Stimulated activated CD4-positive, alpha-beta T cell treated with anti-CD3 and anti-CD28 coated beads, TNF-alpha, amount 100 ng/mL, for 1 hour (primary cell): ENCODE data around the gene KRTAP10-1.
"Not testable (repeated sequence)": the region's sequence is repeated elsewhere in the genome, so short reads cannot be mapped to it uniquely, and the experiment has no call there.

Experiments
- DNase-seq, 3 donors: peaks; one replicate each; pipeline ENCODE4 v3.0.0-alpha.2; 2020; ENCODE audit warnings: low read depth in 3 of 3, low spot score in 1 of 3

Gene KRTAP10-1

DNA sequence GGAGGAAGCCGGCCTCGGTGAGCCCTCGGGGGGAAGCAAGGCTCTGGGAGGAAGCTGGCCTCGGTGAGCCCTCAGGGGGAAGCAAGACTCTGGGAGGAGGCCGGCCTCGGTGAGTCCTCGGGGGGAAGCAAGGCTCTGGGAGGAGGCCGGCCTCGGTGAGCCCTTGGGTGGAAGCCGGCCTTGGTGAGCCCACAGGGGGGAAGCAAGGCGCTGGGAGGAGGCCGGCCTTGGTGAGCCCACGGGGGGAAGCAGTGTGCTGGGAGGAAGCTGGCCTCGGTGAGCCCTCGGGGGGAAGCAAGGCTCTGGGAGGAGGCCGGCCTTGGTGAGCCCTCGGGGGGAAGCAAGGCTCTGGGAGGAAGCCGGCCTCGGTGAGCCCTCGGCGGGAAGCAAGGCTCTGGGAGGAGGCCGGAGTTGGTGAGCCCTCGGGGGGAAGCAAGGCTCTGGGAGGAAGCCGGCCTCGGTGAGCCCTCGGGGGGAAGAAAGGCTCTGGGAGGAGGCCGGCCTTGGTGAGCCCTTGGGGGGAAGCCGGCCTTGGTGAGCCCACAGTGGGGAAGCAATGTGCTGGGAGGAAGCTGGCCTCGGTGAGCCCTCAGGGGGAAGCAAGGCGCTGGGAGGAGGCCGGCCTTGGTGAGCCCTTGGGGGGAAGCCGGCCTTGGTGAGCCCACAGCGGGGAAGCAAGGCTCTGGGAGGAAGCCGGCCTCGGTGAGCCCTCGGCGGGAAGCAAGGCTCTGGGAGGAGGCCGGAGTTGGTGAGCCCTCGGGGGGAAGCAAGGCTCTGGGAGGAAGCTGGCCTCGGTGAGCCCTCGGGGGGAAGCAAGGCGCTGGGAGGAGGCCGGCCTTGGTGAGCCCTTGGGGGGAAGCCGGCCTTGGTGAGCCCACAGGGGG lies 36.7 kb downstream of the KRTAP10-1 start:
- DNase-seq = not testable (repeated sequence)

DNA sequence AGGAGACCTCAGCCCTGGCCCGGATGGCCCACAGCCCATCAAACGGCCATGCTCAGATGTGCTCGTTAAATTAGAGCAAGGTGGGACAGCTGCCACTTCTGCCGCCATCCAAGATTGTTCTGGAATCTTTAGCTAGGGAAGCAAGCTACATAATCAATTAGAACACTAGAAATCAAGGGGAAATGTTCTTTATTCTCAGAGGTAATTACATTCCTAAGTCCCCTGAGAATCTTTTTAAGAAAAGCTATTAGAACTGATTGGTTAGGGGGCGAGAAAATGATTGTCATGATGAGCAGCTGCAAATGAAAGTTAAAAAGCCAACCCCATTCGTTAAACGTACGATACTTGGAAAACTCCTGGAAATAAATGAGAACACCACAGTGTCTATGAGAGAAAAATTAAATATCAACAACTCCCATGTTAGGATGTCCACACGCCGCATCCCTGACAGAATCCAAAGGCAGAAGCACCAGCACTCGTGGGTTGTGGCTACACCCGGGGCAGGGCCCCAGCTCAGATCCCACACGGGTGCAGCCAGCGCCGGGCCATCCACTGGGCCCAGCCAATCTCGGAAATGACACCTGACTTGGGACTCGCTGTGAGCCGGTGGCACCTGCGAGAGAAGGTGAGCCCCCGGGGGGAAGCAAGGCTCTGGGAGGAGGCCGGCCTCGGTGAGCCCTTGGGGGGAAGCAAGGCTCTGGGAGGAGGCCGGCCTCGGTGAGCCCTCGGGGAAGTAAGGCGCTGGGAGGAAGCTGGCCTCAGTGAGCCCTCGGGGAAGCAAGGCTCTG lies 37.6 kb downstream of the KRTAP10-1 start:
- DNase-seq = no peak

DNA sequence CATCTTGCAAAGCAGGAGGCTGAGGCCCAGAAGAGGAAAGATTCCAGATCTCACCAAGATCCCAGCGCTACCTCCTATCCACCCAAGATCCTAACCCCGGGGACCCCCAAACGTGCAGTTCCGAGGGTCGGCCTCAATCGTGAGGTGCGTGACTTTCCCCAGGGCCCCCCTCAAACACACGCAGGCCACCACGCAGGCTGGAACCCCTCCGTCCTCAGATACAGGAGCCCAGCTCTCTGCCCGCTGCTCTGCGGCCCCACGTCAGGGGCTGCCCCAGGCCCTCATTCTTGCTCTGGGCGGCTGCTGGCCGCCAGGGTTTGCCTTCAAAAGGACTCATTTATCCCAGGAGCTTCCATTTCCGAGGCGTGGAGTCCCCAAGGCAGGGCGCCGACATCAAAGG lies 39.9 kb downstream of the KRTAP10-1 start:
- no peak for DNase-seq

DNA sequence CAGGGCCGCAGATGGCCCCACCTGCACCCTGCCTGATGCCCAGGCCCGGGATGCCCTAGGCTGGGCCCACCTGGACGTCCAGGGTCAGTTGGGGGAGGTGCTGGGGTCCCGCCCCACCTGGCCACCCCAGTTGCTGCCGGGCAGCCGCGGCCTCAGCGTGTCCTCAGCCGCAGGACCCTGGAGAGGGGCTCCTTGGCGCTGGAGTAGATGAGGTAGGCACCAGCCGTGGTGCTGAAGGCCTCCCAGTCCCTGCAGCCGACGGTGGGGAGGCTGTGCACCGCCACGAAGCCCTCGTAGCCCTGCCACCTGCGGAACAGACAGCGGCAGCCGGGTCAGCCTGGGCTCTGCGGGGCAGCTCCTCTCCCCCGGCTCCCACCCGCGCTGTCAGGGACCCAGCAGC lies 40.4 kb downstream of the KRTAP10-1 start:
- DNase-seq = no peak

DNA sequence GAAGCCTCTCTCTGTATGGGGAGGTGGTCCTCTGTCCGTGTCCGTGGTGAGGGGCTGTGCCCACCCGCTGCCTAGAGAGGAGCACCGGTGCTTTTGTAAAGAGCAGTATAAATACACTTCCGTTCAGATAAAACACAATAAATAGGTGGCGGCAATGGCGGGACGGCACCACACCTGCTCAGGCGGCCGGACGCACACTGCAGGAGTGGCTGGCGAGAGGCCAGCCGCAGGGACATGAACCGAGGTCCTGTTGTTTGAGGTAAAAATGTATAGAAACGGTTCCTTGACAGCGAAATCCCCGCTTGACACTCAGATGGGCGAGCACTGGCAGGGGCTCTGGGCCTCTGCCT lies 40.8 kb downstream of the KRTAP10-1 start:
- no peak for DNase-seq

DNA sequence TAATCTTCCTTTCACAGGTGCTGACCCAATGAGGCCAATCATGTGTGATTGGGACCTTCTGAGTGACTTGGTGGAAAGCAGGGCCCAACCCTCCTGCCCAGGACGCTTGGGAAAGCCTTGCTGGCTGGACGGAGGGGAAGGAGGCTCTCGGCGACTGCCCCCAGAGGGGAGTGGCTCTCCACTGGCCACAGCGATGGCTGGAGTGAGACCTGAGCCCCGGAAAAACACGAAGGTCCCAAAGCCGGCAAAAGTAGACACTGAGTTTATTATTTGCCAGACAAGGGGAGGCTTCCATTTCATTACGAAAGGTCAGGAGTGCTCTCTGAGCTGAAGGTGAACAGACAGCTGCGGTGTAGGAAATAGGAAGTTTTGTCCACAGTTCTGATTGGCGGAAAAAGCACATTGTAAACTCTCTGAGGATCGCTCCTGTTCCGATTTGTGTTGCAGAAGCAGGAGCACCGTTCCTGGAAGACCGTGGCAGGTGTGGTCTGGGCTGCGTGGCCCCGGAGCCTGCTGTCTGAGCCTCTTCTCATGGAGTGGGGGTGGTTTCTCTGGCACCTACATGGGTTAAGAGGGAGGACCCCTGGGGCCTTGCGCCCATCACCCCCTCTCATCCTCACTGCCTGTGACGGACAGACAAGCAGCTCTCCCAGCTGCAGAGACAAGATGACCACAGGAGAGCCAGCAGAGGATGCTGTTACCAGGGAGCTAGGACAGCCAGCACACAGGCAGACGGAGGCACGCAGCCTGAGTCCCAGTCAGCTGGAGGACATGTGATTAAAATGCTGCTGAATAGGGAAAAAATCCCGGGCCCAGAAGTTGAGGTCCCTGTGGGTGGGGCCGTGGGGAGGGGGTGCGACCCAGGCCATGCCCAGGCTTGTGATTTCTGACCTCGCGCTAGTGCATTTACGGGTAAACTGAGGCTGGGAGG lies 41.5 kb downstream of the KRTAP10-1 start:
- DNase-seq = no peak

DNA sequence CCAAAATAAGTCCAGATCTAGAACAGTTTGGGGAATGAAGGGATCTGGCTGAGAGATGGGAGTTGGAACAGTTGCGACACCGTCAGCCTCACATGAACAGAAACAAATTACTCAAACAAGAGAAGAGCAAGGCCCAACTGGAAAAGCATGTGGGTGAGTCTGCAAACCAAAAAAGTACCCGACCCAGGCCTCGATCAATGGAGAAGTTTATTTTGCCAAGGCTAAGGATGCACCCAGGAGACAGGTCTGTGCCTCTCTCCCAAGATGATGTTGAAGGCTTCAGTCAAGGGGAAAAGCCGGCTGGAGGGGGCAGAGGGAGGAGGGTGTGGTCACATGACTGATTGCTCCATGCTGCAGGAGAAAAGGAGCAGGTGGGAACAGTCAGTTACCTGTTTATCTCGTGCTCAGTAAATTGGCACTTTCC lies 42.3 kb downstream of the KRTAP10-1 start:
- DNase-seq = no peak

DNA sequence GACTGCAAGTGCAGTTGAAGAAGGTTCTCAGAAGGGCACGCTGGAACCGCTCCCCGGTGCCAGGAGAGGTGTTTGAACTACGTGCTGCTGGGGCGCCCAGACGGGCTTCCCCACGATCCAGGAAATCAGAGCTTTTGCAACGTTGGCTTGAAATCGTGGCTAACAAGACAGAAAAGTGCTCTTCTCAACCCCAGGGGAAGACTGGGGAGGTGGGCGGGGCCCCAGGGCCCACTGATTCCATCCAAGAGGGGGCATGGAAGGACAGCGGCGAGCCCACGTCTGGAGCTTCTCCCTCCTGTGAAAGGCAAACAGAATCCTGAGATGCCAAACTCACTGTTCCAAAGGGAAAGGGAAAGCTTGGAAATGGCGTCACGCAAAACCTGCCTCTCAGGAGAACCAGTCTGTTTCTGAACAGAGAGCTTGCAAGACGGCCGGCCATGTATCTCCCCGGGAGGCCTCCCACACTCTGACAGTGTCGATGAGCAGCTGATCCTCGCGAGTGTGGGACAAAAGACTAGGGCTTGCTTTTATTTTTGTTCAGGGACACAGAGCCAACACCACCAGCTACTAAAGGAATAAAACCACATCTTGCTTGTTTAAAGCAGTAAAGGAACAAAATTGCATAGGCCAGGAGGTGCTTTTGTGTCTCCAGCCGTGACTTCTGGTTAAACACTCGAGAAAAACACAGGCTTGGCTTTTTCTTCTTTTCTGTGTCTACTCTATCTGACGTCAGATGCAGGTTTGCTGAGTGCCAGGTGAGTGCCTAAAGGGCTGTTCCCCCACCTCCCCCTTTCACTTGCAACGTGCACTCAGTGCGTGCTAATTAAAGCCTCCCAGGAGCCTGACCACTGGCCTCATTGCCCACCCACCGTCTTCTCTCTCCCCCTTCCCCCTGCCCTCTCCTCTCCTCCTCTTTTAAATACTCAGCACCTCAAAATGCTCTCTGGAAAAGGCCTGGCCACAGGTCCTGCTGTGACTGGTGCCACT lies 43.1 kb downstream of the KRTAP10-1 start:
- no peak for DNase-seq

DNA sequence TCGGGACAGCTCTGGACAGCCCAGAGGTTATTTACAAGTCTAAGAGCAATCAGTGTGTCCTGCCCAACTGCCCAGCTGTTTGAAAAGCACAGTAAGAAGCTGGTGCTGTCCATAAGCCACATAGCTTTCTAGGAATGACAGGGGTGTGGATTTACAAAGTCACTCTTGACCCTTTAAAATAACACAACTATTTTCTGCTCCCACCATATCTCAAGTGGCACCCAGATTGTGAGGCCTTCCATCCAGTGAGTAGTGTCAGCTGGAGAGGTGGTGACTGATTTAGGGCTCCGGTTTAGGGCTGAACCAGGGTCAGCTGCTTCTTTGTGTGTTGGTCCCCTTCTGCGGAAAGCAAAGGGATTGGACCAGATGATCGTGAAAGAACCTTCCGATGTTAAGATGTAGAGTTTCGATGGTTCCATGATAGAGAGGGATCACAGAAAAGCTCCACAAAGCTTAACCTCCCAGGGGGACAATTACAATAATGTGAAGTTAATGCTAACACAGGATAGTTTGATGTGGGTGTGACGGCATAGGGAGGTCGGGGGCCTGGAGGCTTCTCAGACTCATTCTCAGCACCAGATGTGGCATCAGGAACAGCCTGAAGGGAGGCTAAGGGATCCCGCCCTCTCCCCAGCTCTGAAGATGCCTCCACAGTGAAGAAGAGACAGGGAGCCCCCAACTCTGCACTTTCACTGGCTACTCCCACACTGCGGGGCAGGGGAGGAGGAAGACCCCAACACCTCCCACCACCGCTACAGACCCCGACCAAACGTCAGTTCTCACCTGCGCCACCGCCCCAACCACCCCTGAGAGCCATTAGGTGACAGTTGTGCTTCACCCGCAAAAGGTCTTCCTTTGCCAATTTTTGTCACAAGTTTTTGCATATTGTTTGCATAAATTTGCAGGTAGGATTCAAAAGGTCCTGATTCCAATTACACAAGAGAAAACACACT lies 44.1 kb downstream of the KRTAP10-1 start:
- DNase-seq = no peak

DNA sequence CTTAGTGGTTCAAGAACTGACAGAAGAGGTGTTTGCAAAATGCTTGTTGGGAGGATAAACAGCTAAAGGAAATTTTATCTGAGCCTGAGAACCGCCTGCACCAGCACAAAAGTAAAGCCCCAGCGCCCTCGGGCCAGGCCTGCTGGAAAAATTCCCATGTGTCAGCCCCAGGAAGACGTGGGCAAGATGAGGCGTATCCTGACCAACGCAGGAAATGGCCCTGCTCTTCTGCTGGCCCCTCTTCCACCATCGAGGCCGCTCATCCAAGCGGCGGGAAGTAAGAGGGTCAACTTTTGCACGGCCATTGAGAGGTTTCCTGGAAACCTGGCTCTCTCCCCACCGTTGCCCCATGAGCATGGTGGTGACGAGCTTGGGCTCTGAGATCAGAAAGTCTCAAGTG lies 45.0 kb downstream of the KRTAP10-1 start:
- no peak for DNase-seq

DNA sequence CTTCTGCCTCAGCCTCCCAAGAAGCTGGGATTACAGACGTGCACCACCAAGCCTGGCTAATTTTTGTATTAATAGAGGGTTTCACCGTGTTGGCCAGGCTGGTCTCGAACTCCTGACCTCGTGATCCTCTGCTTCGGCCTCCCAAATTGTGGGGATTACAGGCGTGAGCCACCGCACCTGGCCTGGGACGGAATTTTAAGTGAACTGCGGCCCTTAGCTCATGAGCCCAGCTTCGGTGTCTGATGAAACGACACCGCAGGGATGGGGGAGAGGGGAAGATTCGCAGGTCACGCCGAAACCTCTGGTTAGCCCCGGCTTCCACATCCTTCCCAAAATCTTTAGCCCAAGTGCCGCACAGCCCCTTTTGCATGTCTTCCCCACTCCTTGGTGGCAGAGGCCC lies 45.6 kb downstream of the KRTAP10-1 start:
- DNase-seq = no peak

DNA sequence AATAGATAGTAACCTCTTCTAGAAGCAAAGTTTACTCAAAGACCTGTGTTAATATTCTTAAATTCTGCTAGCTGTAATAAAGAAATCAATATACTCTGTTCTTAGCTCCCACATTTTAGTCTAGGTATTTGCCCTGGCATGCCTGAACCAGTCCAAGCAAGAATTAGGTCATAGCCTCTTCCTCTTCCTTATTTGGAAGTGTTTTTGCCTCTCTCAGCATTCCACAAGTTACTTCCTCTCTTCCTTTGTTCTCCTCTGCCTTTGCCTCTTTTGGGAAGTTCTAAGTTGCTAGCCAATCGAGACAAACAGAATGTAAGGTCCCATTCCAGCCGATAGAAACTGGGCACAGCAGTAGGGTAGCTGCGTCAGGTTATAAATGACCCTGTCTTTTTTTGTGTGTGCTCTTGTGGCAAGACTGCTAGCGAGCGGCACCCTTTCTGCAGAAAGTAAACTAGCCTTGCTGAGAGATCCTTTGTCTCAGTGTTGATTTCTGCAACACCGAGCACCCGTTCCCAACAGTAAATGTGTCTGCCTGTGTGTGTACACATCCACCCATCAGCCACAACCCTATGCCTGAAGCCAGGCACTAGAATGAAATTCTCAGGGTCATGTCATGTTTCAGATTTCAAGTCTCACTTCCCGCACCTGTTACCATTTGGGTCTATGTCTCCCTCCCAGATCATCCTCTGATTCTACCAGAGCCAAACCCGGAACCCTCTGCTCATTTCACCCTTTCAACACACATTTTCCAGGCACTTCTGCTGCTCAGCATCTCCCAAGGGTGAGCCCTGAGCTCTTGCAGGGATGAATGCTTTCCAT lies 47.2 kb downstream of the KRTAP10-1 start:
- no peak for DNase-seq

DNA sequence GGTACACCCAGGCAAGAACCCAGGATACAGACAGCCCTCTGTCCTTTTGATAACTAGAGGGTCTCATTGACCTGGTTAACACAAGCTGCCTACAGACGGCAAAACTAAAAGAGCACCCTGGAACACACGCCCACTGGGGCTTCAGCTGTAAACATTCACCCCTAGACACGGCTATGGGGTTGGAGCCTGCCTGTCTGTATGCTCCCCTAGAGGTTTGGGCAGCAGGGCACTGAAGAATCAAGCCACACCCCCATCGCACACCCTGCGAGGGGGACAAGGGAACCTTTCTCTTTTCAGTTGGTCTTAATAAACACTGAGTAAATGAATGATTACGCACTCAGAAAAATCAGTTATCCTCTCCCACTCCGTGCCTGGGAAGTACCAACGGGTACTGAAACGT lies 49.2 kb downstream of the KRTAP10-1 start:
- DNase-seq = no peak

DNA sequence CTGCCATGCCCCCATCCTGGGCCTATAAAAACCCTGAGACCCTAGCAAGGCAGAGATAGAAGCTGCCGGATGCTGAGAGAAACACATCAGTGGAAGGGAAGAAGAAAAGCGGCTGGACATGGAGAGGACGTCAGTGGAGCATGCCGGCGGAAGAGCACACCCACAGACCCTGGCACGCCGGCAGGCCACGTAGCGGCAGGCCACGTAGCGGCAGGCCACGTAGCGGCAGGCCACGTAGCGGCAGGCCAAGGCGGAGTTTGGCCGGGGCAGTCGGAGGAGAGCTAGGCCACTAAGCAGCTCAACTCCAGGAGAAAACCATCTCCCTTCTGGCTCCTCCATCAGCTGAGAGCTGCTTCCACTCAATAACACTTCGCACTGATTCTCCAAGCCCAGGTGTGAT lies 49.6 kb downstream of the KRTAP10-1 start:
- DNase-seq = no peak

DNA sequence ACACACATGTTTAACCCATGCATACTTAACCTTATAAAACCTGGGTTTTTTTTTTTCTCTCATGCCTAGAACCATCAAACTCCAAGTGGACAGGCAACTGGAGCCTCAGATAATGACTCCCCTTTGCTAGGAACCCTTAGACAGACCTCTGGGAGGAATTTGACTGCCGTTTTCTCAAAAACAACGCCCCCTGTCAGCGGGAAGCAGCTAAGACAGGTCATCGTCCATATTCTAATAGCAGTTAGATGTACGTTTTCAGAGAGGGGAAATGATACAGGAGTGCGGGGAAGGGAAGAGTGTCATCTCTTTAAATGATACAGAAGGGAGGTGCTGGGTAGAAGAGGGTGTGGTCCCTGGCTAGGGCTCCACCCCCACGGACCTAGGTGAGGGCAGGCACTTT lies 50.0 kb downstream of the KRTAP10-1 start:
- DNase-seq = no peak
